NCI-H69 (cell line): ENCODE results near the gene ZNF91.
"Not testable (repeated sequence)": the region's sequence is repeated elsewhere in the genome, so short reads cannot be mapped to it uniquely, and the experiment has no call there.

Experiments
- DNase-seq: peaks from one replicate; lab custom pipeline; 2025; lab: John Stamatoyannopoulos, UW

Gene ZNF91

GRCh38 chr19:23395041-23395721 is at the start of gene ZNF91:
Gene ZNF91 (minus strand): TSS chr19:23395471. CDS start chr19:23395354, 117 bp downstream.
- DNase-seq, result peak; percentile 69

- no peak for DNase-seq
Observed at GRCh38 chr19:23440791-23441190, 45.5 kb upstream of the ZNF91 start.

DNA sequence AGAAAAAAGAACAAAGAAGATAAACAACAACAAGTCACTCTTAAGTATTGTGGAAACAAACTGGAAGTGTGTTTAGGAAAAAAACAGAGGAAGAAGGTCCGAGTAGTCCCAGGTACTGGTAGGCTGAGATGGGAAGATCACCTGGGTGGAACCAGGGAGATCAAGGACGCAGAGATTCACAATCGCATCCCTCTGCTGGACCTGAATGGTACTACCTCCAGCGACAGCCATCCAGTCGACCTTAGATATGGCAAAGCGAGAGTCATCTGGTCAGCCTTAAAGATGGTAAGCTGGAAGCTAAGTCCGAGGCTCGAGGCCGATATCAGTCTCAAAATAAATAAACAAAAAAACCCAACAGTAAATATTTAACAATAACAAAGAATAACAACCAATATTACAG is 44.9 kb upstream of the ZNF91 start:
- peak; percentile 5 for DNase-seq

- DNase-seq, result no peak
Observed at GRCh38 chr19:23439623-23440022, 44.4 kb upstream of the ZNF91 start.

- DNase-seq, result no peak
Observed at GRCh38 chr19:23437901-23438300, 42.6 kb upstream of the ZNF91 start.

- DNase-seq, result no peak
Observed at GRCh38 chr19:23436944-23437343, 41.7 kb upstream of the ZNF91 start.

GRCh38 chr19:23436318-23436717 is 41.0 kb upstream of the ZNF91 start:
- DNase-seq, result no peak

DNA sequence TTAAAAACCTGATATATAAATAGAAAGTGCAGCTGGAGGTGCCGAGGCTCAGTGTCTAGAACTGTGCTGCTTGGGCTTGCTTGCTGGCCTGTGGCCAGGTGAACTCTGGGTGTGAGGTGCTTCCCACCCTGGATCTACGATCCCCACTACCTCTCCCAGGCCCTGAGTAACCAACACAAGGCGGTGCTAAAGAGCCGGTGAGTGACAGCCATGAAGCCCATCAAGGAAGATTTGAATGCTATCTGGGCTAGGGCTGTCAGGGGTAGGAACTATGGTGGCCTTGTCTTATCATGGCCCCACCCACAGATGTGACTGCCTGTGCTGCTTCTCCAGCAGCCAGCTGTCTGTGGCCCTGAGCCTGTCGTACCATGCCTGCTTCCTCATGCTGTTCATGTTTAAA is 25.6 kb upstream of the ZNF91 start:
- no peak for DNase-seq

GRCh38 chr19:23419261-23419660 is 24.0 kb upstream of the ZNF91 start:
- not testable (repeated sequence) for DNase-seq

DNA sequence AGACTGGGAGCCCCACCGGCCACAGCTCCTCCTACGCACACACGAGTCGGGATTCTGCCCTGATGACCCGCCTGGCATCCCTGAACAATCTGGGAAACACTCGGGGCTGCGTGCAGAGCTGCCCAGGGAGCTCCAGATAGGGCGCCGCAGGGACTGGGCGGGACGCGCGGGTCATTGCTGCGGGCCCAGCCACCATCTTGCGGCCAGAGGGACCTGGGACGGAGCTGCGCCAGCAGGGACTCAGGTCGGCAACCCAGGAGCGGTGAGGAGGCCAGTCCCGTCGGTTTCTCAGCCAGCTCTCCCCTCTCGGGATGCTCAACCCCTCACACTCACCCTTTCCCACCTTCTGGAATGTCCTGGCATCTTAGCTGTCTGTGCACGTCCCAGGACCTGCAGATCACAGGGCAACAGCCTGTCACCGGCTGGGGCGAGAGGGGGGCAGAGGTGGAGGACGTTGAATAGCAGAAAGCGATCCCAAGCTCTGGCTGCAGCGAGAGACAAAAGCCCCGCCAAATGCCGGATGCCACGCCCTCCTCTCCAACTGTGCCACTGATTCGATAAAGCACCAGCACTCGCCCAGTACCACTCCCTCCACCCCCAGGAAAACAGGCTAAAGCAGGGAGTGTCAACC is 20.4 kb upstream of the ZNF91 start:
- DNase-seq, result peak; percentile 13

GRCh38 chr19:23415034-23415433 is 19.8 kb upstream of the ZNF91 start:
- DNase-seq, result no peak

- DNase-seq, result no peak
Observed at GRCh38 chr19:23410155-23410554, 14.9 kb upstream of the ZNF91 start.

DNA sequence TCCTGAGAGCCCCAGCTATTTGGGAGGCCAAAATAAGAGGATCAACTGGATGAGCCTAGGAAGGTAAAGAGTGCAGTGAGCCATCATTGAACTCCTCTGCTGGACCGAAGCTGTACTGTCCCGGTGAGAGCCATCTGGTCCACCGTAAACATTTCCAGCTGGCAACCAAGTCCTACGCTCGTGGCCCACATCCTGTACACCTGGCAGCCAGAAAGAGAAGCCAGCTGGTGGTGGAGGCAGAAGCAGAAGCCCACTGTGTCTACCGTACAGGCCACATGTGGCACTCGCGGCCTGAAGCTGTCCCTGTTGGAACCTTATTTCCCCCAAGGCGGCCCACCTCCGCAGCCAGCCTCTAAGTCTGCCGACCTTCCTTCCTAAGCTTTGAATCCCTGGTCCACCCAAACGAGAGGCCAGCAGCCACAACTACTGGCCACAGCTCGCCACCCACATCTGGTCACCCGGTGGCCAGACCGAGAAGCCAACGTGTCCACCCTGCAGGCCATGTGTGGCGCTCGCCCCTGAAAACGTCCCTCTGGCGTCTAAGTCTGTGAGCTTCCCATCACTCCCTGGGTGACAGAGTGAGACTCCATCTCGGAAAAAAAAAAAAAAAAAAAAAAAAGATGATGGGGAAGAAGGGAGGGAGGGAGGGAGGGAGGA is 14.2 kb upstream of the ZNF91 start:
- DNase-seq, result no peak

DNA sequence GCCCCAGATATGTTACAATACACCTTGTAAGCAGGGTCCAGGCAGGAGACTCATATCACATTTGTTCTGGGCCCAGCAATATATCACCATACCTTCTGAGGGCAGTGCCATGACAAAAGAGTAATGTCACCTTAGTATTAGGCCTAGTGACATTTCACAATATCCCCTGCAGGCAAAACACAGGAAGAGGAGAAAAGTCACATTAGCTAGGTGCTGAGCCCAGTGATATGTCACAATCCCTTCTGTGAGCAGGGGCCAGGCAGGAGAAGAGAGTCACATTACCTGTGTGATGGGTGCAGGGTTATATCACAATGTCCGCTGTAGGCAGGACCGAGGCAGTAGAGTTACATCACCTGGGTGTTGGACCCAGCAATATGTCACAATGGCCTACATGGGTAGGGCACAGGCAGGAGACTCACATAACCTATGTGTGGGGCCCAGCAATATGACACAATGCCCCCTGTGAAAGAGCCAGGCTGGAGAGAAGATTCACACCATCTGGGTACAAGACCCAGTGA is 12.4 kb upstream of the ZNF91 start:
- DNase-seq, result no peak

DNA sequence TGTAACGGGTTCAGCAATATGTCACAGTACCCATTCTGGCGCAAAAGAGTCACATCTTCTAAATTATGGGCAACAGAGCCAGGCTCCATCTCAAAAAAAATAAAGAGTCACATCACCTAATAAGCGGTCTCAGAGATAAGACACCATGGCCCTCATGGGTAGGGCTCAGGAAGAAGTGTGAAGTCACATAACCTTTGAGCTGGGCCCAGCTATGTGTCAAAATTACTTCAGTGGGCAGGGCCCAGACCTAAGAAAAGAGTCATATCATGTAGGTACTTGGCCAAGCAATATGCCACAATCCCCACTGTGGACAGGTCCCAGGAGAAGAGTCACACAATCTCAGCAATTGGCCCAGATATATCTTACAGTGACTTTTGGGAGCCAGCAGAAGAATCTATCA is 11.4 kb upstream of the ZNF91 start:
- no peak for DNase-seq

- no peak for DNase-seq
Observed at GRCh38 chr19:23406091-23406490, 10.8 kb upstream of the ZNF91 start.

DNA sequence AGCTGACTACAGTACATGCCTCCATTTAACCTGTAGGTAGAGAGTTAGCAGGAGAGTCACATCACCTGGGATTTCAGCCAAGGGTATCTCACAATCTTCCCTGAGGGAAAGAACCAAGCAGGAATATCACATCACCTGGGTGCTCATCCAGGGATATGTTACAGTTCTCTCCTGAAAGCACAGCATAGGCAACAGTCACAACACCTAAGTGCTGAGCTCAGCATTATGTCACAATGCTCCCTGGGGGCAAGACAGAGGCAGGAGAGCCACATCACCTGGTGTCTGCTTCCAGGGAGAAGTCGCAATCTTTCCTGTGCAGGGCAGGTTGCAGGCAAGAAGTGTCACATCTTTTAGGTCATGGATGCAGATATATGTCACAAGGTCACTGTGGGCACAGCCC is 9.4 kb upstream of the ZNF91 start:
- no peak for DNase-seq

GRCh38 chr19:23403581-23404324 is 8.5 kb upstream of the ZNF91 start:
- DNase-seq, result peak; percentile 39

DNA sequence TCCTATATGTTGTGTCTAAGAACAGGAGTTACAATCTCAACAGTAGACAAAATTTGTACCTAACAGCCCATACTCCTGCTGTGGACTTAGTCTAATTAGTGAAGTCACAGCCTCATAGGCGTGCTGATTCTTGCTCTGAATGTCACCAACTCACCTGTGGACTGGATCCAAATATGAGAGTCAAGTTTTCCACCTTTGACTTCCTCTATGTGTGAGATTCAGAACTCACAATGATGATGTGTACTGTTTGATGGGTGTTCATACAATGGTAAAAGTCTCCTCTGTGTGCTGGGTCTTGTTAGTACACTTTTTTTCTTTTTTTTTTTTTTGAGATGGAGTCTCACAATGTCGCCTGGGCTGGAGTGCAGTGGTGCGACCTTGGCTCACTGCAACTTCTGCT is 7.8 kb upstream of the ZNF91 start:
- no peak for DNase-seq

- no peak for DNase-seq
Observed at GRCh38 chr19:23402388-23402787, 7.1 kb upstream of the ZNF91 start.

DNA sequence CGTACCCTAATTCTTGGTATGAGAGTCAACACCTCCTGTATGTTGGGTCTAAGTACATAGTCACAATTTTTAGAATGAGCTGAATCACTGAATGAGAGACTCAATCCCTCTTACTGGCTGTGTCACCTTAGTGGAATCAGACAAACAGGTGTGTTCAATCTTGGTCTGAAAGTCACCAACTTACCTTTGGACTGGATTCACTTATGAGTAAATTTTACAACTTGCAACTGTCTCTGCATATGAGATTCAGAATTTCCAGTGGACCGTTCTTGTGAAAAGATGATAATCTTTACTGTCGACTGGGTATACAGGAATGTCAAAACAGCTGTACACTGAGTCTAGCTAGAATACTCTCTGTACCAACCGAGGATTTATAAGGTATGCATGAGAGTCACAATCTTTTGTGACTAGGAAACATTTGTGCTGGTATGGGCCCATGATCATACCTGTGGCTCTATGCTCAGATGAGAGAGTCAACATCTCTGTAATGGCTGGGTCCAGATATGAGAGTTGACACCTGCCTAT is 5.9 kb upstream of the ZNF91 start:
- DNase-seq, result no peak

DNA sequence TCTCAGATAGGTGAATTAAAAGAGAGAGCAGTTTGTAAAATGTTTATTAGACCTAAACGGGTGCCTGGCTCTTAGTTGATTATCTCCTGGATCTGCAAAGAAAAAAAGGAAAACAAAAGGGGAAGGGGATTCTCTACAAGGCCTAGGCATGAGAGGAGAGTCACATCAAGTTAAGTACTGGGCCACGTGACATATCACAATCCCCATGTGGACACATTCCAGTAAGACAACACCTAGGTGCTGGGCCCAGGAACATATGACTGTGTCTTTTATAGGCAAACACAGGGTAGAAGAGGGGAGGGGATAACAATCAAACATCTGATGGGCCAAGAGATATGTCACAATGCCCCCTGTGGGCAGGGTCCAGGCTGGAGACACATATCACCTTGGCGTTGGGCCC is 4.2 kb upstream of the ZNF91 start:
- DNase-seq, result no peak
